ENCODE results near the gene CEP97.

The CEP97 gene

GRCh38 chr3:101778385-101779046, 54.1 kb downstream of the CEP97 start:
- DNase-seq, result no peak

GRCh38 chr3:101779047-101779821, 54.8 kb downstream of the CEP97 start, which contains the start of gene NXPE3:
Gene NXPE3 (plus strand): TSS chr3:101779211. CDS start chr3:101785597, 6,386 bp downstream.
- DNase-seq, result peak; percentile 4

GRCh38 chr3:101779822-101780381, 55.5 kb downstream of the CEP97 start:
- DNase-seq, result no peak

- DNase-seq, result no peak
Measured at GRCh38 chr3:101780661-101781060, 56.2 kb downstream of the CEP97 start.

- no peak for DNase-seq
Measured at GRCh38 chr3:101781166-101781565, 56.8 kb downstream of the CEP97 start.

- DNase-seq, result no peak
Measured at GRCh38 chr3:101784855-101785613, 60.6 kb downstream of the CEP97 start.

- no peak for DNase-seq
Measured at GRCh38 chr3:101791778-101792177, 67.4 kb downstream of the CEP97 start.

GRCh38 chr3:101796077-101796680, 71.8 kb downstream of the CEP97 start:
- no peak for DNase-seq

- DNase-seq, result no peak
Measured at GRCh38 chr3:101801174-101801573, 76.8 kb downstream of the CEP97 start.

GRCh38 chr3:101802179-101802578, 77.8 kb downstream of the CEP97 start:
- DNase-seq, result no peak

- DNase-seq, result peak; percentile 18
Measured at GRCh38 chr3:101803173-101803782, 78.9 kb downstream of the CEP97 start.

- DNase-seq, result no peak
Measured at GRCh38 chr3:101803939-101804338, 79.5 kb downstream of the CEP97 start.

GRCh38 chr3:101806491-101806890, 82.1 kb downstream of the CEP97 start:
- no peak for DNase-seq

- DNase-seq, result no peak
Measured at GRCh38 chr3:101807888-101808287, 83.5 kb downstream of the CEP97 start.

- DNase-seq, result no peak
Measured at GRCh38 chr3:101809178-101810021, 85.0 kb downstream of the CEP97 start.

GRCh38 chr3:101810022-101810418, 85.6 kb downstream of the CEP97 start:
- no peak for DNase-seq

GRCh38 chr3:101811875-101812274, 87.5 kb downstream of the CEP97 start:
- DNase-seq, result no peak

GRCh38 chr3:101812895-101813294, 88.5 kb downstream of the CEP97 start:
- no peak for DNase-seq

GRCh38 chr3:101813817-101814440, 89.5 kb downstream of the CEP97 start:
- no peak for DNase-seq

- DNase-seq, result no peak
Measured at GRCh38 chr3:101814835-101815234, 90.4 kb downstream of the CEP97 start.
